ENCODE results near the gene STK32C.

DNA sequence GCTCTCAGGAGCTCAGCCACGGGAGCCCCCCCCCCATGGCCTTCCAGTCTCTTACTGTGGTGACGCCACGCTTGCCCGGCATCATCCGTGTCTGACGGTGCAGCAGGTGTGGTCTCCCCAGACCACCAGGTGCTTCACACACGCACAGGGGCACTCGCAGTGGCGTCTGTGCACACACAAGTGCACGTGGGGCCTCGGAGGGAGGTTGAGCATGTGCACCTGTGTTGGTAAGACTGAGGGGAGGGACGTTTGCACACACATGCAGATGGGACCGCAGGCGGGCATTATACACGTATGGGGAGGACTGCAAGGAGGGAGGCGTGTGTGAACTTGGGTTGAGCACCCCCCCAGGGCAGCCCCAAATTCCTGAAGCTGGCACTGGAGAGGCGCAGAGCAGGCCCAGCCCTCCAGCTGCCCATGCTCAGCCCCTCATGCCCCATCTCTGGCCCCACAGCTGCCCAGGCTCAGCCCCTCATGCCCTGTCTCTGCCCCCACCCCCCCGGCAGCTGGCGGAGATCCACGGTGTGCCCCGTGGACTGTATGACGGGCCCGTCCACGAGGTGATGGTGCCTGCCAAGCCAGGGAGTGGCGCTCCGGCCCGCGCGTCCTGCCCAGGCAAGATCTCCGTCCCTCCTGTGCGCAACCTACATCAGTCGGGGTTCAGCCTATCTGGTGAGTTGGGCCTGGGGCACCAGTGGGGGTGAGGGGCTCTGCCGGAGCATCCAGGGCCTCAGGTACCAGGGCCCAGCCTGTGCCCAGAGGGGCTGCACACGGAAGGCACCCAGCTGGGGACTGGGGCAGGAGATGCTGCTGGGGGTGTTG is 104.3 kb downstream of the STK32C start:
- TF ChIP-seq POLR2A (IDR thresholded peaks at IDR 0.05) (no peak), CTCF (IDR thresholded peaks at IDR 0.05) (no peak)
